Measurements from ENCODE around the gene FAM187B.

The FAM187B gene

DNA sequence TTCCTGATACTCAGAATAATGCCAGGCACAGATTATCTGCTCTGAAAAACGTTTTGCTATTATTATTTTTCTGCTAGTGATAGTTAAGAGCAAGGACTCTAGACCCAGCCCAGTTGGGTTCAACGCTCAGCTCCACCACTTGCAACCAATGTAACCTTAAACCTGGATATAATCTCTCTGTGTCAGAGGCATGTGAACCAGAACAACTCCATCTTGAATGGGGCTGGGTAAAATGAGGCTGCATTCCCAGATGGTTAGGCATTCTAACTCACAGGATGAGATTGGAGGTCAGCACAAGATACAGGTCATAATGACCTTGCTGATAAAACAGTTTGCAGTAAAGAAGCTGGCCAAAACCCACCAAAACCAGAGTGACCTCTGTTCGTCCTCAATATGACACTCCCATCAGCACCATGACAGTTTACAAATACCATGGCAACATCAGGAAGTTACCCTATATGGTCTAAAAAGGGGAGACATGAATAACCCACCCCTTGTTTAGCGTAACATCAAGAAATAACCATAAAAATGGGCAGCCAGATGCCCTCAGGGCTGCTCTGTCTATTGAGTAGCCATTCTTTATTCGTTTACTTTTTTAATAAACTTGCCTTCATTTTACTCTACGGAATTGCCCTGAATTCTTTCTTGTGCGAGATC is 13.6 kb downstream of the FAM187B start:
- Histone ChIP-seq H3K4me2 (peak overlapping the region; percentile 94), H3K27ac (peak overlapping the region; percentile 89), H3K36me3 (no peaks in the 10 kb centered on the region), H3K4me1 (peaks cover 78% of the 10 kb centered on the region), H3K4me3 (no peak overlapping the region), H4K20me1 (no peaks in the 10 kb centered on the region), H3K9ac (no peak overlapping the region), H3K9me3 (peaks cover 13% of the 10 kb centered on the region), H3K27me3 (no peaks in the 10 kb centered on the region)
- no peak for TF ChIP-seq Cebpa-rat (IDR thresholded peaks at IDR 0.05)

DNA sequence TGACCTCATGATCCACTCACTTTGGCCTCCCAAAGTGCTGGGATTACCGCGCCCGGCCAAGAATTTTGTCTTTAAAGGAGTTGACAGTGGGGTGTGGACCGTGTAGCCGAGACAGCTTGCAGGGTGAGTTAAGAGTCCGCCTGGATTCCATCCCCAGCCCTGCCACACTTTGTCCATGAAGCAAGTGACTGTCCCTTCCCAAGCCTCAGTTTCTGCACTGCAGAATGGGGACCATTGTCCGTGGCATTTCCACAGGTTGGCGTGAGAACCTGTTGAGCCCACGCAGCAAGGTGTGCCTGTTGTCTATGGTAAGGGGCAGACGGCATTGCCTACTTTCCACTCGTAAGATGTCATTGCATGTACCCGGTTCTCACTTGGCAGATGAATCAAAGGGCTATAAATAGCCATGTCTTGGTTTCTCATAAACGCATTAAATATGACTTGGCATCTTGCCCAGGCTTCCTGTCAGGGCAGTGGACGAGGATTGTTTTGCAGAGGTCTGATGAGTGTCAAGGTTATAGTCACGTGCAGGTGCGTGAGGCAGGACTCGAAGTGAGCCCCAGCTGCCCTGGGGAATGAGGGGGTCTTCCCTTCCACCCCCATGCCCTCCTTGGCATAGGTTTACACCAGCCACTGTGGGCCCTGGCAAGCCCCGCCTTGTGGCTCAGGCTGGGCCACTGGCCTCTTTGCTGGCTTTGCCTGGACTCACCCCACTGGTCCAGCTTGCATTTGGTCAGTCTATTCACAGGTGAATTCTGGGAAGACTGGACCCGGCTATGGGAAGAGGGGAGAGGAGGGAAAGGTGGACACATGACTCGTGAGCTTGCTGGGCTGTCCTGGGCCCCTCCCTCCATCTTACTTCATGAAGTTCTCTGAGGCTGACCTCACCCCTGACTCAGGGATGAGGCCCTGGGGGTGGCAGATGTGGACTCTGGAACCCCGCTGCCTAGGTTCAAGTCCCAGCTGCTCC is 14.6 kb downstream of the FAM187B start:
- Histone ChIP-seq H3K4me1 (peaks cover 88% of the 10 kb centered on the region), H4K20me1 (no peaks in the 10 kb centered on the region), H3K9me3 (peaks cover 7% of the 10 kb centered on the region; the same call in 1 of the 2 replicates), H3K36me3 (no peaks in the 10 kb centered on the region), H3K27ac (peak overlapping the region; percentile 89), H3K9ac (peak overlapping the region; percentile 76), H3K4me2 (peak overlapping the region; percentile 94), H3K4me3 (peak overlapping the region; percentile 53; the same call in 1 of the 2 replicates), H3K27me3 (no peaks in the 10 kb centered on the region)
- no peak for TF ChIP-seq Cebpa-rat (IDR thresholded peaks at IDR 0.05)

DNA sequence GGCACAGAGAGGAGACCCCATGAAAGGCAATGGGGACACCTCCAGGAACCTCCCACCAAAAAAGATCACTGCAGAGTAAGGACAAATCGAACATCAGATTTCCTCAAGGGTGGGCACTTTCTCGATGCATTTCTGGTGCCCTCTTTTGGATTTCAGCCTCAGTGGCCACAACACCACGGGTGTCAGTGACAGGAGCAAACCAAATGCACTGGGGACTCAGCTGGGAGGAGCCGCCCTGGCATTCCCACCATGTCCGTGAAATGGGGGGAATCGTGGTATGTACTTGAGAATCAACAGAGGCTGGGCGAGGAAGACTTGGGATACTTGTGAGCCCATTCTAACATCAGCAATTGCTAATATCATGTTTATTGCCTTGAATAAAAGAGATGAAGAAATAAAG is 16.3 kb downstream of the FAM187B start:
- Histone ChIP-seq H3K27me3 (no peaks in the 10 kb centered on the region), H3K4me3 (peak overlapping the region; percentile 38; the same call in 1 of the 2 replicates), H3K36me3 (no peaks in the 10 kb centered on the region), H3K9ac (peak overlapping the region; percentile 66), H3K27ac (peak overlapping the region; percentile 89), H3K4me2 (peak overlapping the region; percentile 94), H3K4me1 (peaks cover 98% of the 10 kb centered on the region), H4K20me1 (no peaks in the 10 kb centered on the region), H3K9me3 (peaks cover 7% of the 10 kb centered on the region; the same call in 1 of the 2 replicates)
- no peak for TF ChIP-seq Cebpa-rat (IDR thresholded peaks at IDR 0.05)

DNA sequence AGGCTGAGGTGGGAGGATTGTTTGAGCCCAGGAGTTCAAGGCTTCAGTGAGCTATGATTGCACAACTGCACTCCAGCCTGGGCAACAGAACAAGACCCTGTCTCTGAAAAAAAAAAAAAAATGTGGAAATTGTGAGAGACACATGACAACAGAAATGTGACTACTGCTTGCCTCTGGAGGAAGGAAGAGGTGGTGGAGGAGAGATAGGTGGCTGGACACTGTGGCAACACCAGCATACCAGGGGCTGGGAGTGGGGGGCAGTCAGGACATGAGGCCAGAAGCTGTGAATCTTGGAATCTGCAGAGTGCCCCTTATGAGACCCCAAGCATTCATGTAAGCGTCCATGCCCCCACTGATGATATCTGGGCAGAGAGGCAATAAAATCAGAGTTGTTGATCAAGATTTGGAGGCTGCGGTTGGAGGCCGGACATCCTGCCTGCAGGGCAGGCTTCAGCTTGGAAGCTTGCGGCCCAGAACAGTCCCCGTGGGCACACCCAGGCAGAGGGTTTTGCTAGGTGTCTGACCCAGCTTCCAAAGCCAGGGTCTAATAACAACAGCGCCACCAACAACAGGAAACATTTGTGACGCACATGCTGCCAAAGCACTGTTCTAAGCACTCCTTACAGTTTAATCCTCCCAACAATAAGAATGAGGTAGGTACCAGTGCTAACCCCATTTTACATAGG is 16.9 kb downstream of the FAM187B start:
- peak overlapping the region; percentile 89 for H3K27ac ChIP-seq
- peaks cover 3% of the 10 kb centered on the region; the same call in 1 of the 2 replicates for H3K9me3 ChIP-seq
- peak; percentile 95 for TF ChIP-seq Cebpa-rat (IDR thresholded peaks at IDR 0.05)
- H3K9ac ChIP-seq: peak overlapping the region; percentile 66
- no peaks in the 10 kb centered on the region for H3K27me3 ChIP-seq
- H4K20me1 ChIP-seq: no peaks in the 10 kb centered on the region
- H3K4me3 ChIP-seq: peak overlapping the region; percentile 38
- peaks cover 98% of the 10 kb centered on the region for H3K4me1 ChIP-seq
- no peaks in the 10 kb centered on the region for H3K36me3 ChIP-seq
- H3K4me2 ChIP-seq: peak overlapping the region; percentile 94

DNA sequence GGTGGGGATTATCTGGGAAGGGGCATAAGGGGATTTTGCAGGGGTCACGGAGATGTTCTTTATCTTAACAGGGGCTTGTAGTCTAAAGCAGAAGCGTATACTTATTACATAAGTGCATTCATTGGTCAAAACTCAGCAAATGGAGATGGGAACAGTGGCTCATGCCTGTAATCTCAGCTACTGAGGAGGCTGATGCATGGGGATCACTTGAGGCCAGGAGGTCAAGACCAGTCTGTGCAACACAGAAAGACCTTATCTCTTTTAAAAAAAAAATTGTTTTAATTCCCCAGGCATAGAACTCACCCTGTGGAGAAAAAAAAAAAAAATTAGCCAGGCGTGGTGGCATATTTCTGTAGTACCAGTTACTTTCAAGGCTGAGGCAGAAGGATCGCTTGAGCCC is 18.9 kb downstream of the FAM187B start:
- H3K27me3 ChIP-seq: no peaks in the 10 kb centered on the region
- H3K4me1 ChIP-seq: peaks cover 98% of the 10 kb centered on the region
- no peaks in the 10 kb centered on the region for H3K36me3 ChIP-seq
- peaks cover 3% of the 10 kb centered on the region; the same call in 1 of the 2 replicates for H3K9me3 ChIP-seq
- H4K20me1 ChIP-seq: no peaks in the 10 kb centered on the region
- no peak overlapping the region for H3K4me3 ChIP-seq
- peak overlapping the region; percentile 89 for H3K27ac ChIP-seq
- TF ChIP-seq Cebpa-rat (IDR thresholded peaks at IDR 0.05): no peak
- H3K9ac ChIP-seq: no peak overlapping the region
- peak overlapping the region; percentile 94 for H3K4me2 ChIP-seq

DNA sequence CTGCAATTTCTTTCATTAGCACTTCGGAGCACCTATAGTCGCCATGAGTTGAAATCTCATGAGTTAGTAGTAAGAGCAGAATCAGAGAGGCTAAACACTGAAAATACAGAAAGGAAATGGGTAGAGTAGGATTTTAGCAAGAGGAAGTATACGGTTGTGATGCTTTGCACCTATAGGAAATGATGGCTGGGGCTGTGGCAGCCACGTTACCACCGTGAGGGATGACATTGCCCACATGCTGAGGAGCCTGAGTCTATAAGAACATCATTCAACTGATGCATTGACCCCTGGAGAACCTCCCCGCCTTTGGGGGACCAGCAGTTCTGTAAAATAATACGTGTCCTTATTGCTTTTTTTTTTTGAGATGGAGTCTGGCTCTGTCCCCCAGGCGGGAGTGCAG is 20.4 kb downstream of the FAM187B start:
- peak overlapping the region; percentile 80; the same call in 1 of the 2 replicates for H3K9ac ChIP-seq
- no peaks in the 10 kb centered on the region for H3K27me3 ChIP-seq
- H3K4me2 ChIP-seq: peak overlapping the region; percentile 95
- H3K4me3 ChIP-seq: no peak overlapping the region
- peaks cover 3% of the 10 kb centered on the region; the same call in 1 of the 2 replicates for H3K9me3 ChIP-seq
- no peak for TF ChIP-seq Cebpa-rat (IDR thresholded peaks at IDR 0.05)
- H4K20me1 ChIP-seq: no peaks in the 10 kb centered on the region
- peaks cover 97% of the 10 kb centered on the region for H3K4me1 ChIP-seq
- no peaks in the 10 kb centered on the region for H3K36me3 ChIP-seq
- peak overlapping the region; percentile 92 for H3K27ac ChIP-seq

DNA sequence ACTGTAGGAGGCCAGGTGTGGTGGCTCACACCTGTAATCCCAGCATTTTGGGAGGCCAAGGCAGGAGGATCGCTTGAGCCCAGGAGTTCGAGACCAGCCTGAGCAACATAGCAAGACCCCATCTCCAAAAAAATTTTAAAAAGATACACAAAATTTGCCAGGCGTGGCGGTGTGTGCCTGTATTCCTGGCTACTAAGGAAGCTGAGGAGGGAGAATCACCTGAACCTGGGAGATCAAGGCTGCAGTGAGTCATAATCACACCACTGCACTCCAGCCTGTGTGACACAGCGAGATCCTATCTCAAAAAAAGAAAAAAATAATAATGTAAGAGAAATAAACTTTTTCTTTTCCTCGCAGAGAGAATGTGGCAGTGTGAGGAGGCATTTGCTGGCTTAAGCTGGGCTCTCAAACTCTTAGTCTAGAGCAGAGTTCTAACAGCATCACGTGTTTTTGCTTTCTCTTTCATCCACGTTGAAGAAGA is 21.1 kb downstream of the FAM187B start:
- Histone ChIP-seq H3K9me3 (peaks cover 4% of the 10 kb centered on the region; the same call in 1 of the 2 replicates), H3K27ac (peak overlapping the region; percentile 92), H3K4me3 (no peak overlapping the region), H3K9ac (peak overlapping the region; percentile 80), H3K4me2 (peak overlapping the region; percentile 95), H3K27me3 (no peaks in the 10 kb centered on the region), H3K4me1 (peaks cover 95% of the 10 kb centered on the region), H3K36me3 (no peaks in the 10 kb centered on the region), H4K20me1 (no peaks in the 10 kb centered on the region)
- no peak for TF ChIP-seq Cebpa-rat (IDR thresholded peaks at IDR 0.05)

DNA sequence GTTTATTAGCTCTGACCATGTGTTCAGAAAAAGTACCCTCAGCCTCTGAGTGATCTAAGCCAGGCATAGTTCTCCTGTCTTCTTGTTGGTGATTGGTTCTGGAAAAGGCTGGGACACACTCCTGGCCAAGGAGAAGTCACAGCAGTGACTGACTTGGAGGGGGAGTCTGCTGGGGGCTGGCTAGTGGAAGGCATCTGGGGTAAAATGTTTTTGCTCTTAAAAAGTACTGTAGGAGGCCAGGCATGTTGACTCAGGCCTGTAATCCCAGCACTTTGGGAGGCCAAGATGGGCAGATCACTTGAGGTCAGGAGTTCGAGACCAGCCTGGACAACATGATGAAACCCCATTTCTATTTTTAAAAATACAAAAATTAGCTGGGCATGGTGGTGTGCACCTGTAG is 21.7 kb downstream of the FAM187B start:
- H3K4me1 ChIP-seq: peaks cover 95% of the 10 kb centered on the region
- H3K4me3 ChIP-seq: peak overlapping the region; percentile 43; the same call in 1 of the 2 replicates
- no peaks in the 10 kb centered on the region for H4K20me1 ChIP-seq
- peak overlapping the region; percentile 95 for H3K4me2 ChIP-seq
- peak overlapping the region; percentile 80 for H3K9ac ChIP-seq
- H3K27ac ChIP-seq: peak overlapping the region; percentile 92
- no peaks in the 10 kb centered on the region for H3K36me3 ChIP-seq
- no peak for TF ChIP-seq Cebpa-rat (IDR thresholded peaks at IDR 0.05)
- H3K9me3 ChIP-seq: peaks cover 7% of the 10 kb centered on the region; the same call in 1 of the 2 replicates
- H3K27me3 ChIP-seq: no peaks in the 10 kb centered on the region

DNA sequence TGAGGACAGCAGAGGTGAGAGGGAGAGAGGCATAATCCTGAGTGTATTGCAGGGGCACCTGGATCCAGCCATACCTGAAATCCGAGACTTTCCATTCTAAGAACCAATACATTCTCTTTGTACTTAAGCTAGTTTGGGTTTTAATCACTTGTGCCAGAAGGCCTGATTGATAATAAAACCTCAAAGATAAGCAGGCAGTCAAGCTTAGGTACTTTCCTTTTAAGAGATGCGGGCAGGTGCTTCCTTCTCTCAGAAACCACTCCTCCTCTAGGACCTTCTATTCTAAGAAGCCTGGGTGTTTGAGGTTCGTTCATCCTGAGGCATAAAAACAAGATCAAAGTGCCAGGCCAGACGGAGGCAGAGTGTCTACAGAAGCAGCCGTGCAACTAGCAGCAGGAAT is 22.2 kb downstream of the FAM187B start:
- H3K4me3 ChIP-seq: peak overlapping the region; percentile 43; the same call in 1 of the 2 replicates
- H3K4me1 ChIP-seq: peaks cover 95% of the 10 kb centered on the region
- H3K4me2 ChIP-seq: peak overlapping the region; percentile 95
- H3K27ac ChIP-seq: peak overlapping the region; percentile 92
- peak overlapping the region; percentile 80; the same call in 1 of the 2 replicates for H3K9ac ChIP-seq
- peaks cover 7% of the 10 kb centered on the region; the same call in 1 of the 2 replicates for H3K9me3 ChIP-seq
- no peaks in the 10 kb centered on the region for H3K27me3 ChIP-seq
- no peaks in the 10 kb centered on the region for H4K20me1 ChIP-seq
- TF ChIP-seq Cebpa-rat (IDR thresholded peaks at IDR 0.05): no peak
- H3K36me3 ChIP-seq: no peaks in the 10 kb centered on the region
